HG03097 (cell line): ENCODE results near the gene CCNB2.
"Not testable (repeated sequence)": the region's sequence is repeated elsewhere in the genome, so short reads cannot be mapped to it uniquely, and the experiment has no call there.

Experiments used
- ATAC-seq: cut with Tn5 transposase; IDR thresholded peaks from one replicate; pipeline ENCODE4 v1.9.1; 2021; ENCODE audit not compliant: unreplicated experiment, low FRiP score

CCNB2 gene

DNA sequence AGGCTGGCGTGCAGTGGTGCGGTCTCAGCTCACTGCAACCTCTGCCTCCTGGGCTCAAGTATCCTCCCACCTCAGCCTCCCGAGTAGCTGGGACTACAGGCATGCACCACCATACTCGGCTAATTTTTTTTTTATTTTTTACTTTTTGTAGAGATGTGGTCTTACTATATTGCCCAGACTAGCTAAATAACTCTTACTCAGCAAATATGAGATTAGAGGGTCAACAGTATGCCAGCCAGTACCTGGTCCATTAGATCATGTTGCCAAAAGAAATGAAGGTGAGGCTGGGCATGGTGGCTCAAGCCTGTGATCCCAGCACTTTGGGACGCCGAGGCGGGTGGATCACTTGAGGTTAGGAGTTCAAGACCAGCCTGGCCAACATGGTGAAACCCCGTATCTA lies 57.1 kb downstream of the CCNB2 start:
- ATAC-seq: not testable (repeated sequence)

DNA sequence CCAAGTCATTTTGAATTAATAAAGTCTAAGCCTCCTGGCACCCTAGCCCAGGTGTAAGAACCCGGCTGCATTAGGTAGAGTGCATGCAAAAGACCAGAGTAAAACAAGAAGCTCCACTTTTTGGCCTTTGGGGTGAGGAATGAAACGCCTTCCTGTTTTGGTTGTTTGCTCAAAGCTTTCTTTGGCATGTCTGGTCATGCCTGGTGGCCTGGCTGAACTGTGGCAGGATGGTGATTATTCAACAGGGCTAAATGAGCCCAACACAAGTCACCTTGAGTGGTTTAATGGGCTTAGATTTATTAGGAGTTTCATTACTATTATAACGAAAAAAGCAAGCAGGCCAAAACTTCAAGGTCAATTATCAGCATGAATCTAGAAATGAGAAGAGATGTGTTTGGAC lies 60.8 kb downstream of the CCNB2 start:
- ATAC-seq: no peak

GRCh38 chr15:59166166-59166565 lies 61.2 kb downstream of the CCNB2 start:
- no peak for ATAC-seq

DNA sequence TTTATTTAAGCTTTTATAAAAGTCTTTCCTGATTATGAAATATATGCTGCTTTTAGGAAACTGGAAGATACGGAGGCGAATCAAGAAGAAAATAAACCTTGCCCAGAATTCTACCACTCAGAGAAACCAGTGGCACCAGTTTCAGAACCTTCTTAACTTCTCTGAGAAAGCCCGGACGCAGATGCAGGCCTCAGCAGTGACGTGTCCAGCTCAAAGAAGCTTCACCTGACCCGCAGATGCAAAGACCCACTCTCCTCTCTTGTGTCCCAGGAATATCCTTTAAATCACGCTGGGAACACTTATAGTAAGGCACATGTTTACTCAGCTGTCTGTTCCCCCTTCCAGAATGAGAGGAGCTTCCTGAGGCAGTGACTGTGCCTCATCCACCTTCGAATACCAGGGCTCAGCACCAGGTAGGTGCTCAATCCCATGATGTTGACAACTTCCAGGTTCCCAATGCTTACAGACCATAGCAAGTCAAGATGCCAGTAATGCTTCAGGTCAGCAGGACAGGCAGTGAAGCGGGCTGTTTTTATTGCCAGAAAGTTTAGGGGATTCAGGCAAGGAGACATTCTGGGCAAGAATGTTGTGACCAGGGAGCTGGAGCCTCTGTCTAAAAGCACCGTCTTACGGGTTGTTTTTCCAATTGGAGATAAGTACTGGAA lies 61.8 kb downstream of the CCNB2 start:
- ATAC-seq: no peak

GRCh38 chr15:59168536-59168935 lies 63.6 kb downstream of the CCNB2 start:
- ATAC-seq: no peak

- no peak for ATAC-seq
Observed at GRCh38 chr15:59169251-59169708, 64.3 kb downstream of the CCNB2 start.

DNA sequence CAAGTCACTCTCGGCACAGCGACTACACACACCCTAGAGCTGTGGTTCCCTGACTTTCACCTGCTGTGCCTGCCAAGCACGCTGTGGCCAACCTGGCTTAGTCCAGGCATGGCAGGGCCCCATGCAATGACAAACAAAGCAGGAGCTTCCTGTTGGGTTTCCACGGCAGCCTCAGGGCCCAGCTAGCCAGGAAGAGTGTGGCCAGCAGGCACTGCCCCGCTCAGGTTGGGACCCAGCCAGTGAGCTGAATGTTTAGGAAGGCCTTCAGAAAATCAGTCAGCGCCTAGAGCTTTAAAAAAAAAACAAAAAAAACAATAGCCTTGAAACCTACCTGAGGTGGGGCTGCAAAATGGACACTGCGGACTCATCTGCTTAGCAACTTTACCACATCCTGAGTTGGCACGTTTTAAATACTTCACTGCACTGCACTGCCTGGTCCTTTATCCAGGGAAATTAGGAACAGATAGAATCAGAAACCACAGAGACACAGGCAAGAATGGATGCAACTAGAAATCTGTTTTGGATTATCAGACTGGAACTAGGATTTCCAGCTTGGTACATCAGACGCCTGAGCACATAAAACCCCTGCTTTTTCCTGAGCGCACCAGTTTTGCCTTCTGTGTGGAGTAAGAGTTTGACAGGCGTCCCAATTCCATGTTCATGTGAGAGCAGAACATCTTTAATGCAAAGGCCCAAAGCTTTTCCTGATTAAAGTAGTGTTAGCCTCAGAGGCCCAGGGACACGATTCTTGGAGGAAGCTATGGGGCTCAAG lies 65.5 kb downstream of the CCNB2 start:
- ATAC-seq: no peak

- ATAC-seq: no peak
Observed at GRCh38 chr15:59171067-59171397, 66.1 kb downstream of the CCNB2 start.

GRCh38 chr15:59172289-59172901 lies 67.4 kb downstream of the CCNB2 start:
- no peak for ATAC-seq

DNA sequence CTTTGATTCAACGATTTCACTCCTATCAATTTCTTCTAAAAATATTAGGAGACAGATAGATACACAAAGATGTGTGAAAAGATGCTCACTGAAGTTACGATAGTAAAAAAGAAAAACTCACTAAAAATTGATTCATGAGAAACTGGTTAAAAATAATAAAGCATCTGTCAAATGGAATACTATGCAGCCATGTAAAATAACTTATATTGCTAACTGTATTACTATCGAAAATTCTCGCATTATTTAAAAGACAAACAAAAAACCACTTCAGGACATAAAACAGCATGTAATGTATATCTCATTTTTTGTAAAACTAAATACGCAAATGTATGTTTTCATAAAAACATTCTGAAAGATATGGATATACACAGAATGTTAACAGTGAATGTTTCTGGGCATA lies 68.2 kb downstream of the CCNB2 start:
- ATAC-seq: no peak

GRCh38 chr15:59174151-59174834 lies 69.3 kb downstream of the CCNB2 start:
- ATAC-seq: no peak
